H4 (cell line): Measurements from ENCODE around the gene TENM4. TPM values are rescaled to one million over a fixed set of nuclear protein-coding genes. Genes with fewer than 3 reads are reported as not detected.
"Not testable (repeated sequence)": the region's sequence is repeated elsewhere in the genome, so short reads cannot be mapped to it uniquely, and the experiment has no call there.

Experiments
- DNase-seq: peaks from one replicate; pipeline ENCODE4 v3.0.0-alpha.2; 2015; ENCODE audit warnings: low spot score
- total RNA-seq: library from RNA; depleted of rRNA; stranded (reverse); fragments of >200 nt; shearing (Covaris generic); gene quantifications from 2 replicates; pipeline ENCODE4 v1.2.3, GENCODE V29; 2014

Gene TENM4
- total RNA-seq, 1 experiment from 2014 or later = 0.31 TPM

DNA sequence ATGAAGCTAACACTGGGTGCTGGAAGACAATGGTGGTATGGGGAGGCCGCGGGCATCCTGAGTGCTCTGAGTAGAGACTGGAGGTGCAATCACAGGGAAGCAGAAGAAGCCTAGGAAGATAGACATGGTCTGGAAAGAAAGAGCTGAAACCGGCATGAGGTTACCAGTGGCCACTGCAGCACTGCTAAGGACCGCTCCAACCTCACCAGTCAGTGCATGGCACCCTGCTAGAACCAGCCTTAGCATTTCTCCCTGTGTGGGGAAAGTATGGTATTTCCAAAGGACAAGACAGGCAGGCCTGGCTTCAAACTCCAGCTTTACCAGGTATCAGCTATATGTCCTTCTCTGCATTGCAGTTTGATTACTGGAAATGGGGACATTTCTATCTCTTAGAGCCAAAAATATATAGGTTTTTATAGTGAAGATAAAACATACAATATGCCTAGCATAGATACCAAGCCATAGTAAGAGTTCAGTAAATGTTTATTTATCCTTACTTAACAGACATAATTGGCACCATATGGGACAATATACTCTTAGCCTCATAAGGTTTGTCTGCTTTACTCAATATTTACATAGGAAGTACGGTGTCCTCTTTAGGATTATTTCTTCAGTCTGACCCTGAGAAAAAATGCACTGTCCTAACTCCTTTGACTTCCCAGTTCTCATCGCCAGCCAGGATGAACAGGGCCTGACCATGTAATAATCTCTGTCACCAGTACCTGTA is 231.1 kb downstream of the TENM4 start:
- DNase-seq = no peak

DNA sequence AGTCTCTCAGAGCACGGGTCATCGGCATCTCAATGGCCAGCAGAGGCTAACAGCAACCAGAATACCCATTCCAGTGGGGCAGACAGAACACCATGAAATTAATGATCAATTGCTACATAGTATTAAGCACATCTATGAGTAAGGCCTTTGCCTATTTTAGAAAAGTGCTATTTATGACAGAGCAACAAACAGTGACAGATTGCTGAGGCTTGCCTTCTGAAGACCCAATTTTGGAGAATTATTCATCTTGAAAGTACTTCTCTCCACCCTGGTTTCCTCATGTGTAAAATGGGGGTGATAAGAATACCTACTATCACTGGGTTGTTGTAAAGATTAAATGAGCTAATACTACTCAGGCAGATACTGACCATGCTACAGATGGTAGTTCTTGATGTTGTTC is 232.7 kb downstream of the TENM4 start:
- DNase-seq = no peak

DNA sequence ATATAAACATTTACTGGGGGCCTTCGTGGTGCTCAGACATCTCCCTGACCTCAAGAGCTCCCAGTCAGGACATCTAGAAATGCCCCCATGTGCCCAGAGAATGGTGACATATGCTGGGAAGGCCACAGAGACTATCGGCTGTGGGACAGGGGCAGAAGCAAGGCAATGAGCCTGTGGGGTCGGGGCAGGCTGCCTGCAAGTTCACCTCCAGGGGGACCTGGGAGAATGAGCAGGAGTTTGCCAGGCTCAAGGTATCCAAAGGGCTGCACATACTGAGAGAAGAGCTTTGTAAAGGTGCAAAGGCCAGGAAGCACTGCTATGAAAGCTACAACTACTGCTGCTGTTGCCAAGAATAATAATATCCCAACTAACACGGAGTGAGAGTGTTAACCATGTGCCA is 233.9 kb downstream of the TENM4 start:
- DNase-seq = no peak

DNA sequence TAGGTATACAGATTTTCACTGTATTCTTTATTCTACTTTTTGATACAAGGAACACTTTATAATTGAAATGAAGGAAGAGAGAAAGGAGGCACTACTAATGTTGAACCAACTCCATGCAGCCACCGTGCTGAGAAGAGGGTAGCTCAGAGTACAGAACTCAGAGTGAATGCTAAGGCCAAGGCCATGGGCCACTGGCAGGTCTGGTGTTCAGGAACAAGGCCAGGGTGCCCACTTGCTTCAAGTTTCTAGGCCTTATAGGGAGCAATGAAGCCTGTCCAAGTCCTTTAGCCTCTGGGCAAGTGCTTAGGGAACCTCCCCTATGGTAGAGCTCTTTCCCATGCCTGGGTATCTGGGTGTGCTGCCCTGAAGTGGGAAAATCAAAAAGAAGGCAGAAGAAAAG is 235.0 kb downstream of the TENM4 start:
- no peak for DNase-seq

DNA sequence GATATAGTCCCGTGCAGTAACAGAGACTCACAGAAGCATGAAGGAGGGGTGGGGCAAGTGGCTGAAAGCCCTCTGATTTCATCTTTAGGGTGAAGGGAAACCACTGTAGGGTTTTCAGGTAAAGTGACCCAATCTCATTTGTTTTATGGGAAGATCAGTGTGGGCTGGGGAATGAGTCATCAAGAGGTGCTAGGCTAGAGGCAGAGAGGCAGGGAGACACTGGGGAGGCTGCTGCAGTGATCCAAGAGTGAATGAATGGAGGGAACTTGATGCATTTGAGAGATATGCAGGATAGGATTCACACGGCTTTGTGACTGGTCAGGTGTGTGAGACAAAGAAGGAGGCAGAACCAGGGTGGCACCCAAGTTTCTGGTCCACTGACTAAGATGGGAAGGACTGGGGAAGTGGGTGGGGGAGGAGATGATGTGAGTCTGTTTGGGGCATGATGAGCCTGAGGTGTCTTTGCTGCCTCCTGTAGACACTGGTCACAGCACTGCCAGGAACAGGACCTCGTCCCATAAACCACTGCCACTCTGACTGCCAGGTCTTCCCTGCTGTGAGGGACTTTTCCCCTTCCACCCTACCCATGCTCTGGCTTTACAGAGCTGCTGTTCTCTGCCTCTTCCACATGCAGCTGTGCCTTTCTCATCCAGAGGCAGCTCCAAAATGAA is 239.0 kb downstream of the TENM4 start:
- DNase-seq = no peak

DNA sequence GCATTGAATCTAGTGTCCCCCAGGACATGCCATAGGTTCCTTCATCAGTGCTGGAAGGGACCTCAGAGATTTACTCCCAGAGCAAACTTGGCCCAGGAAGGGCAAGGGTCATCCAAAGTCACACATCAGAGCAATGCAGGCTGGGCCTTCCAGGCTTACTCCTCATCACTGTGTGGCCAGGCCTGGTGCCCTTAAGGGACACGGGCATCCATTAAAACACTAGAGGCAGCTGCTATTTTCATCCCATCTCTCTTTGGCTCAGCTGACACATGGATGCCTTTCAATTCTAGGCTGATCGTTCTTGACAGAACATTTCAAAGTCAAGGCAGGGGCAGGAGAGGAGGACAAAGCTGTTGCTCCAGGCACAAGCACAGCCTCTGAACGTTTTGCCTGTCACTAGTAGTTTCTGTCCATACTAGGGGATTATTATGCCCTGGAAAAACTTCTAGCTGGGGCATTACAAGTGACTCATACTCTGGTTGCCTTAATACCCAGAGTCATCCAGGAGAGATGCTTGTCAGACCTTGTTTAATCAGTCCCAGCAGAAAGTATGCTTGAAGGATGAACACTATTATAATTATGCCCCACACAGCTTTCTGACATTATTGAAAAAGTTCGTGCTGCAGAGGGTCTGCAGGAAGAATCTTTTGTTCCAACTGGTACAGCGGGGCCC is 240.3 kb downstream of the TENM4 start:
- no peak for DNase-seq

DNA sequence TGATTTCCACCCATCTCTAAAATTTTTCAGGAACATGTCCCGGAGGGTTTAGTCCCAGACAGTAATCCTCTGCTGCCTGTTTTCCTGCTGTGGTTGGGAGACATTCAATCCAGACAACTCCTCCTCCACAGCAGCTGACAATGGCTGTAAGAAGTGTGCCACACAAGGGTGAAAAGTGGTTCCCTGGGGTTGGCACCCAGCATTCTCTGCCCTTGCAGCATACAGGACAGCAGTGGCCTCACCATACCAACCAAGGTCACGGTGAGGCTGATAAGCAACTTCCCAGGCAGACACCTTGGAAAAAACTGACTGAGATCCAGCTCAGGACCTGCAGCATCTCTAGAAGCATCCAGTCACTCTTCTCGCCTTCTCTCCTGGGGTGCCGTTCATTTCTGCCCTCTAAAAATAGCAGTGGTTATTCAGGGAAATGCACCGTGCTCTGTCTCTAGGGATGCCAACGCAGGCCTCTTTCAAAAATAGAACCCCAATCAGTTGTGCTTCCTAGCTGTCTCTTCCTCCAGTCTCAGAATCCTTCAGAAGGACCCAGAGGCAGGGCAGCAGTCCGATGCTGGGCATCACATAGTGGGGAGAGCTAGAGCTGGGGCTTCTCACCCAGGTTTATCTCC is 241.0 kb downstream of the TENM4 start:
- no peak for DNase-seq

DNA sequence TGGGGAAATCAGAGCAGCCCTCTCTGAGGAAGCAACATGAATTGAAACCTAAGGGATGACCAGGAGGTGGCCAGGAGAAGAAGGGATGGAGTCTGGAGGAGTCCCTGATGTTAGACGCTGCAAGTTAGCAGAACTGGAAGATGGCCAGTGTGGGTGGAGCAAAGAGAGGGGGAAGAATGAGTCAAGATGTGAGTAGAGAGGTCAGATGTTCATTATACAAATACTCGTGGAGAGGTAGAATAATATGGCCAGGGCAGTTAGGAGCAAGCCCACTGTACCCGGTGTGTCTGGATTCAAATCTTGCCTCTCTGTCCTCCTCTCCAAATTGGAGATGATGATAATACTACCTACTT is 242.0 kb downstream of the TENM4 start:
- DNase-seq = no peak

DNA sequence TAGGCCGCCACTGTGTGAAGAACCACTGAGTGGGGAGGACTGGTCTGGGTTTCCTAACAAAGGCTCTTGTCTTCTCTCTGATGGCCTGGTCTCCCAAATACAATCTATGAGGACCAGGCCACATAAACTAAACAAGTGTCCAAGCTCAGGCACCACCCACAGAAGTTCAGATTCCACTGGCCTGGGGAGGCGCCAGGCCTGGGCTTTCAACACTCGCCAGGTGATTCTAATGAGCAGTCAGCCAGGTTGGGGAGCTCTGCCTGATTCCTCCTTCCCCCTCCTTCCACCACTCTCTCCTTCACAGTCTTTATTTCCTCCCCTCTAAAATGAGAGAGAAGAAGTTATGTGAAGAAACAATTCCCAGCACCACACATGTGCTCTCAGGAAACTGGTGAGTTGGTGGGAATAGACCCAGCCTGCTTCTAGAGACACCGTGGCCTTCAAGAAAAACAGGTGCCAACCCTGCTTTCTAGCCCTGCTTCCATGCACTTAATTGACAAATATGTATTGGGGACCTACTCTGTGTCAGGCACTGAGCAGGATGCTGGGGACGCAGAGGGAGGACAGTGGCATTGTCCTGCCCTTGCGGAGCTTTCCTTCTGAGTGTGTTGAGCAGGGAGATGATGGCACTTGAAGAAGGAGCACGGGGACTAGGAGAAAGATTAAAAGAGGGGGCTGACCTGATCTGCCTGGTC is 242.5 kb downstream of the TENM4 start:
- DNase-seq = no peak

DNA sequence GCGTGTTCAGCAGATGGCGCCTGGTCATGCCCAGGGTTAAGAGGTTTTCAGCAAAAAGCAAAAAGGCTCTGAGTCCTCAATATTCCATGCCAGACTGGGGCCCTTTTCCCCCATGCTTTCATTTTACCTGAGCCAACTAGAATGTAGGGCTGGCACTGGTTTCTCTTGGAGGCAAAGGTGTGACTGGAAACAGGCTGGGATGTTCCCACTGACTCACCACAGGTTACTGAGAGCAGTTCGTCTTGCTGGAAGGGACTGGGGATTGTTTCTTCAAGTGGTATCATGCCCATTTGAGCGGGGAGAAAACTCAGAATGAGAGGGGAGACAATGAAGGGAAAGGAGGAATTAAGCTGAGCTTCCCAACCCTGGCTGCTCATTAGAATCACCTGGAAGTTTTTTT is 243.9 kb downstream of the TENM4 start:
- DNase-seq = no peak

DNA sequence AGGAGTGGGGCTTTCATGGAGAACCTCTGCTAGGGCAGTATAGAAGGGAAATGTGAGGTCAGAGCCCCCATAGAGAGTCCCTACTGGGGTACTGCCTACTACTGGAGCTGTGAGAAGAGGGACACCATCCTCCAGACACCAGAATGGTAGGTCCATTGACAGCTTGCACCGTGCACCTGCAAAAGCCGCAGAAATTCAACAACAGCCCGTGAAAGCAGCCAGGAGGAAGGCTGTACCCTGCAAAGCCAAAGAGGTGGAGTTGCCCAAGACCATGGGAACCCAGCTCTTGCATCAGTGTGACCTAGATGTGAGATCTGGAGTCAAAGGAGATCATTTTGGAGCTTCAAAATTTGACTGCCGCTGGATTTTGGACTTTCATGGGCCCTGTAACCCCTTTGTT is 245.6 kb downstream of the TENM4 start:
- DNase-seq = no peak

DNA sequence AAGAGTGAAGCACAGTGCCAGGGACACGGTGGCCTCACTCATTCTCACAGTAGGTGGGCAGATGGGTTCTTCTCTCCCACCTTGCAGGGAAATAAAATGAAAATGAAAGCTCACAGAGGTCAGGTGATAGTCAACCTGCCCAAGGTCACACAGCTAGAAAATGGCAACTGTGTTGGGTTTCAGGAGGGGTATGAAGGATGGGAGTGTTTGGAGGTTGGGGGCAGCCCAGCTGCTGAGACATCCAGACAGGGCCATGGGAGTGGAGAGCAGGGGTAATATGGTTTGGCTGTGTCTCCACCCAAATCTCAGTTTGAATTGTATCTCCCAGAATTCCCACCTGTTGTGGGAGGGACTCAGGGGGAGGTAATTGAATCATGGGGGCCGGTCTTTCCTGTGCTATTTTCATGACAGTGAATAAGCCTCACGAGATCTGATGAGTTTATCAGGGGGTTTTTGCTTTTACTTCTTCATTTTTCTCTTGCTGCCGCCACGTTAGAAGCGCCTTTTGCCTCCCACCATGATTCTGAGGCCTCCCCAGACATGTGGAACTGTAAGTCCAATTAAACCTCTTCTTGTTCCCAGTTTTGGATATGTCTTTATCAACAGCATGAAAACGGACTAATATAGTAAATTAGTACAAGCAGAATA is 247.0 kb downstream of the TENM4 start:
- no peak for DNase-seq

DNA sequence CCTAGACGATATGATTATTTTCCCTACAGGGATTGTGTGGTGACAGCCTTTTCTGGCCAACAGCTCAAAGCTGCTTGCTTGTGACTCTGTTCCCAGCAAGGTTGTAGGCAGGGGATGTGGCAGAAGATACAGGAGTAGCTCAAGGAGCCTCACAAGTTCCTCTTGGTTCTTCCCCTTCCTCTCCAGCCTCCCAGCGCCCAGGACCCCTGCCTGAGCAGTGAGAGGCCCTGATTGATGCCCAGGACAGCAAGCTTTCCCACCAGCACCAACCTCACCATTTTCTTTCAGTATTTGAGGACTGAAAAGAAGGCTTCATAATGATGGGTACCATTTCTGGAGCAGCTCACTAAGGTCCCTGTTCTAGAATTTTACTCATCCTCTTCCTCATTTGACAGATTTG is 248.0 kb downstream of the TENM4 start:
- no peak for DNase-seq

DNA sequence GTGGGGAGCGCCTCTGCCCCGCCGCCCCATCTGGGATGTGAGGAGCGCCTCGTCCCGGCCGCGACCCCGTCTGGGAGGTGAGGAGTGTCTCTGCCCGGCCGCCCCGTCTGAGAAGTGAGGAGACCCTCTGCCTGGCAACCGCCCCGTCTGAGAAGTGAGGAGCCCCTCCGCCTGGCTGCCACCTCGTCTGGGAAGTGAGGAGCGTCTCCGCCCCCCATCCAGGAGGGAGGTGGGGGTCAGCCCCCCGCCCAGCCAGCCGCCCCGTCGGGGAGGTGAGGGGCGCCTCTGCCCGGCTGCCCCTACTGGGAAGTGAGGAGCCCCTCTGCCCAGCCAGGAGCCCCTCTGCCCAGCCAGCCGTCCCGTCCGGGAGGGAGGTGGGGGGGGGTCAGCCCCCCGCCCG is 249.1 kb downstream of the TENM4 start:
- not testable (repeated sequence) for DNase-seq

DNA sequence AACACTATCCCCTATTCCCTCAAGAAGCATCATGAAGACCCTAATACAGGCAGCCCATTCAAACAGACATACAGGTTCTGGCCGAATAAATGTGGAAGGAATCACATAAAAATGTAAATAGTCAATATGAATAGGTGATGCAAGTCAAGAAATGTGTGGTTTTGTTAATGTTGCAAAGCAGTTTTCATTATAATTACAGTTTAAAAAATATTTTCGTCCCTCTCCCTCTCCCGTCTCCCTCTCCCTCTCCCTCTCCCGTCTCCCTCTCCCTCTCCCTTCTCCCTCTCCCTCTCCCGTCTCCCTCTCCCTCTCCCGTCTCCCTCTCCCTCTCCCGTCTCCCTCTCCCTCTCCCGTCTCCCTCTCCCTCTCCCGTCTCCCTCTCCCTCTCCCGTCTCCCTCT is 250.3 kb downstream of the TENM4 start:
- DNase-seq = not testable (repeated sequence)

DNA sequence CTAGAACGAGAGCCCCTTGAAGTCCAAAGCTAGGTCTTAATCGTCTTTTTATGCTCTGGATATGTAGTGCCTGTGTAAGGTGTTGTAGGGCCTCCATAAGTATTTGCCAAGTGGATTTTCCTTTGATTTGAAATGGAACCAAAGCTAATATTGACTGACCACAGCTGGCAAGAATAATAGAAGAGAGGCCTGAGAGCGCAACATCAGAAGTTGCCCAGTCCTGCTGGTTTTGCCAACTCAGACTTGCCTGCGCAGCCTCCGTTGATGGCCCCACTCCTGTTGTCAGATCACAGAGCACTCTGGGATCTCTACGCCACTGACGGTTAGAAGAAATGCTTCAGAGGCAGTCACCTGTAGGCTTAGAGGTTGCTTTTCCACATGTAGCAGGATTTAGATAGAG is 251.2 kb downstream of the TENM4 start:
- DNase-seq = no peak

DNA sequence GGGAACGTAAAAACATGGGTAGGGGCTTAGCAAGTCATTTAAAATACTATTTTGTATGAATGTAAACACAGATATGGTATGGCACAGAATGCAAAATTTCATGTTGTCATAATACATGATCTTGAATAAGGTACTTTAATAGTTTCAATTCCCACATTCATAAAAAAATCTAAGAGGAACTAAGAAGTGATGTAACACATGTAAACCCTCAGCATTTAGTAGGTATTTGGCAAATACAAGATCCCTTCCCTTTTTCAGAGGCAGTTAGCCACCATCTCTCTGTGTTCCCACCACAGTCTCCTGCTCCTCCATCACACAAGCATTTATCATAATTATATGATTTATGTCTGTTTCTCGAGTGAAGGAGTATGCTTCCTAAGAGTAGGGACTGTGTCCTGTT is 251.8 kb downstream of the TENM4 start:
- no peak for DNase-seq

DNA sequence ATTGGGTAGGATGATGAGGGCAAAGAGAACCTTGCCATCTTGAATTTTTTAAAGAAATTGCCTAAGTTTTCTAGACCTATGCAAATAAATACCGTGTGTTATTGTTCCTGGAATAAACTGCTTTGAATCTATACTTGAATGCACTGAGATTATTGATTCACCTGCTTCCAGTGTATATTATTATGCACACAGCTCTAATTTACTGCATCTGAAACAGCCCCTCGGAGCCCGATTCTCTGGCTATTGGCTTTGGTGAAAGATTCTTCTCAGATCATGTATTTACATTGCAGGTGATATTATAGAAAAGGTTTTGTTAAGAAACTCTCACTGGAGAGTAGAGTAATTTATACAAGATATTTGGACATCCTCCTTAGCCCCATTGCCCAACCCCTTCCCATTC is 254.2 kb downstream of the TENM4 start:
- DNase-seq = no peak

DNA sequence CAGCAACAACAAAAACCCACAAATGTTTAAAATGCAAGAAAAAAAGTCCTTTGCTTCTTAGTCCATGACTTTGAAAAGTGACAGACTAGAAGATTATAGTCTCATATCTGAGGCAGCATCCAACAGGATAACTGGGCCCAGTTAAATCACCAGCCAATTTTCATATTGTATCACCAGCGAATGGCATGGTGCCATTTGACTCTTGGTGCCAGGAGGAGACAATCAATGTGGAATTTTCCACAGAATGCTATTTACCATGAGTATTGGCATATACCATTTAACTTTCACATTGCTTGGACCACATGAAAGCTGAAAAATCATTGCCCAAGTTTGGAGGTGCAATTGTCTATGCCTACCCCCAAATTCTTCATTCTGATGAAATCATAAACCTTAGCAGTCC is 255.5 kb downstream of the TENM4 start:
- no peak for DNase-seq

DNA sequence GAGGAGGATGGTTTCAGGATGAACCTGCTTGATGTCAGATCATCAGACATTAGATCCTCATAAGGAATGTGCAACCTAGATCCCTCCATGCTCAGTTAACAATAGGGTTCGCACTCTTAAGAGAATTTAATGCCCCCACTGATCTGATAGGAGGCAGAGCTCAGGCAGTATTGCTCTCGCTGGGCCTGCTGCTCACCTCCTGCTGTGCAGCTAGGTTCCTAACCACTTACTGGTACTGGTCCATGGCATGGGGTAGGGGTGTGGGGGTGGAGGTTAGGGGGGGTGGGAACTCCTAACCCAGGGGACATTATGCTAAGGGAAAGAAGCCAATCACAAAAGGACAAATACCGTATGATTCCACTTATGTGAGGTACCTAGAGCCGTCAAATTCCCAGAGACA is 256.5 kb downstream of the TENM4 start:
- no peak for DNase-seq

DNA sequence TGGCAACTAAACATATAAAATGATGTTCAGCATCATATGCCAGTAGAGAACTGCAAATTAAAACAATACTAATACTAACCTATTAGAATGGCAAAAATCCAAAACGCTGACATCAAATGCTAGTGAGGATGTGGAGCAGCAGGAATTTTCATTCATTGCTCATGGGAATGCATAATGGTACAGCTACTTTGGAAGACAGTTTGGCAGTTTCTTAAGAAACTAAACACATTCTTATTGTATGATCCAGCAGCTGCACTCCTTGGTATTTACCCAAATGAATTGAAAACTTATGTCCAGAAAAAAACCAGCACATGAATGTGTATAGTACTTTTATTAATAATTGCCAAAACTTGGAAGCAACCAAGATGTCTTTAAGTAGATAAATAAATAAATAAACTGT is 258.0 kb downstream of the TENM4 start:
- DNase-seq = no peak

DNA sequence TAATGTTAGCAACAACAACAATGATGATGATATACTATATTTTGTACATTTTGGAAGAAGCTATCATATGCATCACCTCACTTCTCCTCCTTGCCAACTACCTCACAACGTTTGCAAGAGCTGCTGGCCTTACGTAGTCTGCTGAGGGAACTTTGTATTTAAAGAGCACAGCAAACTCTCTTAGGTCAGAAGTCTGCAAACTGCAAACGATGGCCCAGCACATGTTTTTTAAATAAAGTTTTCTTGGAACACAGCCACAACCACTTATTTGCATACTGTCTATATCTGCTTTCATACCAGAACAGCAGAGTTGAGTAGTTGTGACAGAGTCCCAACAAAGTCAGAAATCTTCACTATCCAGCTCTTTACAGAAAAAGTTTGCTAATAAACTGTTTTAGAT is 261.7 kb downstream of the TENM4 start:
- DNase-seq = no peak
